ENCODE results near the gene CORO6. TPM values are rescaled to one million over a fixed set of nuclear protein-coding genes. Genes with fewer than 3 reads are reported as not detected.

Gene CORO6
- total and polyA plus RNA-seq, 2 of the 13 experiments (the other 11 are each of a cell fraction or from before 2014, with no cell fraction given): 0.42 to 0.82 TPM

GRCh38 chr17:29591146-29591736 lies 31.5 kb downstream of the CORO6 start (continued):
- TF ChIP-seq TOPORS (CRISPR knock-in tag; IDR thresholded peaks at IDR 0.05): no peak
- TF ChIP-seq SALL2 (CRISPR knock-in tag; IDR thresholded peaks at IDR 0.05): no peak
- TF ChIP-seq, protein P1, sequence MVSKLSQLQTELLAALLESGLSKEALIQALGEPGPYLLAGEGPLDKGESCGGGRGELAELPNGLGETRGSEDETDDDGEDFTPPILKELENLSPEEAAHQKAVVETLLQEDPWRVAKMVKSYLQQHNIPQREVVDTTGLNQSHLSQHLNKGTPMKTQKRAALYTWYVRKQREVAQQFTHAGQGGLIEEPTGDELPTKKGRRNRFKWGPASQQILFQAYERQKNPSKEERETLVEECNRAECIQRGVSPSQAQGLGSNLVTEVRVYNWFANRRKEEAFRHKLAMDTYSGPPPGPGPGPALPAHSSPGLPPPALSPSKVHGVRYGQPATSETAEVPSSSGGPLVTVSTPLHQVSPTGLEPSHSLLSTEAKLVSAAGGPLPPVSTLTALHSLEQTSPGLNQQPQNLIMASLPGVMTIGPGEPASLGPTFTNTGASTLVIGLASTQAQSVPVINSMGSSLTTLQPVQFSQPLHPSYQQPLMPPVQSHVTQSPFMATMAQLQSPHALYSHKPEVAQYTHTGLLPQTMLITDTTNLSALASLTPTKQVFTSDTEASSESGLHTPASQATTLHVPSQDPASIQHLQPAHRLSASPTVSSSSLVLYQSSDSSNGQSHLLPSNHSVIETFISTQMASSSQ (IDR thresholded peaks at IDR 0.05; ENCODE audit: low read depth): no peak
- TF ChIP-seq, protein P1 (CRISPR knock-in tag; IDR thresholded peaks at IDR 0.05; ENCODE audit: borderline replicate concordance): no peak
- TF ChIP-seq RELA (CRISPR knock-in tag; IDR thresholded peaks at IDR 0.05): no peak
- TF ChIP-seq POGZ (CRISPR knock-in tag; IDR thresholded peaks at IDR 0.05): no peak
- 0 out of 2 replicates have a peak, but pooled peaks have one; percentile 16 for TF ChIP-seq STAT6 (CRISPR knock-in tag; IDR thresholded peaks at IDR 0.05; ENCODE audit: borderline replicate concordance)
- TF ChIP-seq GZF1 (CRISPR knock-in tag; IDR thresholded peaks at IDR 0.05): no peak
- TF ChIP-seq ZFX (CRISPR knock-in tag; IDR thresholded peaks at IDR 0.05; ENCODE audit: low read depth): no peak; the same call in 1 of the 2 replicates
- TF ChIP-seq ZNF674 (CRISPR knock-in tag; IDR thresholded peaks at IDR 0.05; ENCODE audit: low read depth): 0 out of 2 replicates have a peak, but pooled peaks have one; percentile 79
- no peak; the same call in 1 of the 2 replicates for TF ChIP-seq ZNF143 (CRISPR knock-in tag; IDR thresholded peaks at IDR 0.05)
- no peak for TF ChIP-seq ZNF713 (CRISPR knock-in tag; IDR thresholded peaks at IDR 0.05)
- TF ChIP-seq ARID4A (CRISPR knock-in tag; IDR thresholded peaks at IDR 0.05; ENCODE audit: borderline replicate concordance): peak; percentile 51; the same call in 1 of the 2 replicates
- 0 out of 4 replicates have a peak, but pooled peaks of 1 of the 2 experiments have one; percentile 9 for TF ChIP-seq POLR2A (IDR thresholded peaks at IDR 0.05; ENCODE audit: insufficient read depth in 1 of 2, low read depth in 2 of 2, low read length in 2 of 2)
- no peak for TF ChIP-seq MYNN (CRISPR knock-in tag; IDR thresholded peaks at IDR 0.05; ENCODE audit: low read depth)
- TF ChIP-seq REPIN1 (CRISPR knock-in tag; IDR thresholded peaks at IDR 0.05; ENCODE audit: borderline replicate concordance, low read depth): 0 out of 2 replicates have a peak, but pooled peaks have one; percentile 6
- peak; percentile 75 for TF ChIP-seq ZNF777 (CRISPR knock-in tag; IDR thresholded peaks at IDR 0.05)
- TF ChIP-seq NFE2 (CRISPR knock-in tag; IDR thresholded peaks at IDR 0.05): no peak
